A673 (cell line): ENCODE data around the gene KRT4. TPM values are rescaled to one million over a fixed set of nuclear protein-coding genes. Genes with fewer than 3 reads are reported as not detected.

Experiments
- BruUV-seq: library from RNA; stranded (reverse); fragments of 400-500 nt; replicated peaks from 2 replicates; lab custom pipeline; 2021; lab: Mats Ljungman, UMichigan
- CTCF ChIA-PET: fragments of 300-600 bp; sonication (Branson Sonifier 250); formaldehyde crosslinking; loops from one replicate; lab custom pipeline; 2022; ENCODE audit warnings: antibody characterized with exemption; lab: Charles Lee
- POLR2A ChIA-PET: fragments of 300-600 bp; sonication (Branson Sonifier 250); formaldehyde crosslinking; loops from one replicate; lab custom pipeline; 2022; ENCODE audit warnings: antibody characterized with exemption; ENCODE audit not compliant: low non-redundant PET; lab: Charles Lee
- DNase-seq: peaks from one replicate; pipeline ENCODE4 v3.0.0-alpha.2; 2015; ENCODE audit warnings: low spot score
- H3K27ac ChIP-seq: fragments of 200-600 bp; sonication (generic); 2 replicates; pipeline ENCODE4 v1.5.1; 2016; ENCODE audit warnings: mixed run types, low read depth, mild to moderate bottlenecking, mixed read lengths, antibody characterized with exemption, low read length; ENCODE audit not compliant: poor library complexity, severe bottlenecking
- H3K27me3 ChIP-seq: fragments of 200-600 bp; sonication (generic); replicated peaks from 2 replicates; pipeline ENCODE4 v1.6.1; 2017; ENCODE audit warnings: mixed run types, low read depth, mild to moderate bottlenecking, mixed read lengths, antibody characterized with exemption, low read length; ENCODE audit not compliant: insufficient read depth, poor library complexity
- H3K36me3 ChIP-seq: fragments of 200-600 bp; sonication (generic); 2 replicates; pipeline ENCODE4 v1.6.1; 2016; ENCODE audit warnings: mixed run types, mild to moderate bottlenecking, mixed read lengths, antibody characterized with exemption, low read length; ENCODE audit not compliant: insufficient read depth, poor library complexity, severe bottlenecking
- H3K4me1 ChIP-seq: fragments of 200-600 bp; sonication (generic); 2 replicates; pipeline ENCODE4 v1.6.1; 2017; ENCODE audit warnings: mixed run types, mild to moderate bottlenecking, mixed read lengths, antibody characterized with exemption, low read length; ENCODE audit not compliant: insufficient read depth, poor library complexity, severe bottlenecking
- H3K4me3 ChIP-seq: fragments of 200-600 bp; sonication (generic); 2 replicates; pipeline ENCODE4 v1.5.1; 2016; ENCODE audit warnings: low read depth, mixed run types, mild to moderate bottlenecking, mixed read lengths, low read length; ENCODE audit not compliant: poor library complexity, severe bottlenecking
- H3K9me3 ChIP-seq: fragments of 200-600 bp; sonication (generic); 2 replicates; pipeline ENCODE4 v1.6.1; 2016; ENCODE audit warnings: mixed run types, low read depth, mild to moderate bottlenecking, mixed read lengths, antibody characterized with exemption, low read length; ENCODE audit not compliant: poor library complexity, severe bottlenecking
- EZH2 ChIP-seq: fragments of 200-600 bp; sonication (generic); IDR thresholded peaks from 2 replicates; pipeline ENCODE4 v1.6.1; 2017; ENCODE audit warnings: borderline replicate concordance, low read depth, mild to moderate bottlenecking, mixed read lengths, antibody characterized with exemption, low read length; ENCODE audit not compliant: poor library complexity, severe bottlenecking
- intact Hi-C: fragments of 100-400 bp; cut with micrococcal nuclease; formaldehyde crosslinking; loops from one replicate; pipeline ENCODE4 v1.10.0; 2022; ENCODE audit not compliant: unreplicated experiment
- total RNA-seq: library from RNA; stranded (reverse); gene quantifications from 2 replicates; pipeline ENCODE4 v1.2.3, GENCODE V29; 2021
- TF ChIP-seq, protein P1 (sequence below): fragments of 300-800, 200-600 bp; sonication (generic); conservative IDR thresholded peaks from 2 replicates; pipeline ENCODE4 v1.5.1; 2017; ENCODE audit warnings: low read depth, mild to moderate bottlenecking, antibody characterized with exemption, low read length, moderate library complexity, mixed read lengths

The KRT4 gene
- total RNA-seq, 1 experiment from 2014 or later: not detected

DNA sequence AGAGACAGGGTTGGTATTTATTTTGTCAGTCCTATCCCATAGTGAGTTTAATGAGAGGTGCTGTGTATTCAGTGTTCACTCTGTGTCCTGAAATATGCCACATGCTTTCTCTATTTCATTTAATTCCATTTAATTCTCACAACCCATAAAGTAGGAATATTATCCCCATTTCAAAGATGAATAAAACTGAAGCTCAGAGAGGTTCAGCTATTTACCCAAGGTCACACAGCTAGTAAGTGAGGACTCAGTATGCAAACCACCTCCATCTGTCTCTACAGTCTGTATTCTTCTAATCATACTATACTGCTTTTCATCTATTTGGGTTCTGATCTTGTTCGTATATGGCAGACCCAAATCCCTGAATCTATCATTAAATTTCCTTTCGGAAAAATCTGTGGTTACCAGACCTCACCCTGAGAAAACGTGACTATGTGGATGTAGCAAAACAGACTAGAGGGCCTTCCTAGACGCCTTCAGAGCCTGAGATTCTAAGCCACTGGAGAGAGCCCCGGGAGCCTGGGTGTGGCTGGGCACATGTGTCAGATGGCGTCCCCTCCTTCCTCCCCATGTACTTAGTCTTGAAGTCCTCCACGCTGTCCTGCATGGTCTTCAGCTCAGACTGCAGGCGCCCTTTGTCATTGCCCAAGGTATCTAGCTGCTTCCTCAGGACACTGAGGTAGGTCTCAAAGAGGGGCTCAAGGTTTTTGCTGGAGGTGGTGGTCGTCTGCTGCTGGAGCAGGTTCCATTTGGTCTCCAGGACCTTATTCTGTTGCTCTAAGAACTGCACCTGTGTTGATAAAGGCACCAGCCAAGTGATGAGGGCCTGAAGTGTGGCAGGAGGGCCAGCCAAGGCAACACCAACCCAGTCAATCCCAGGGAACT lies 2.5 kb downstream of the KRT4 start:
- Histone ChIP-seq H3K36me3 (no peaks in the 10 kb centered on the region), H3K9me3 (no peaks in the 10 kb centered on the region), H3K4me1 (no peaks in the 10 kb centered on the region), H3K27me3 (no peaks in the 10 kb centered on the region), H3K27ac (no peak overlapping the region), H3K4me3 (no peak overlapping the region)
- CTCF ChIA-PET: interaction anchor here (0.7 kb wide), 1 partner anchor 24 kb away, joined by 4 read pairs; no protein-coding TSS in a partner anchor
- intact Hi-C loops: no loop called here
- POLR2A ChIA-PET: no interaction called here
- no peak for TF ChIP-seq EZH2
- TF ChIP-seq, protein P1, sequence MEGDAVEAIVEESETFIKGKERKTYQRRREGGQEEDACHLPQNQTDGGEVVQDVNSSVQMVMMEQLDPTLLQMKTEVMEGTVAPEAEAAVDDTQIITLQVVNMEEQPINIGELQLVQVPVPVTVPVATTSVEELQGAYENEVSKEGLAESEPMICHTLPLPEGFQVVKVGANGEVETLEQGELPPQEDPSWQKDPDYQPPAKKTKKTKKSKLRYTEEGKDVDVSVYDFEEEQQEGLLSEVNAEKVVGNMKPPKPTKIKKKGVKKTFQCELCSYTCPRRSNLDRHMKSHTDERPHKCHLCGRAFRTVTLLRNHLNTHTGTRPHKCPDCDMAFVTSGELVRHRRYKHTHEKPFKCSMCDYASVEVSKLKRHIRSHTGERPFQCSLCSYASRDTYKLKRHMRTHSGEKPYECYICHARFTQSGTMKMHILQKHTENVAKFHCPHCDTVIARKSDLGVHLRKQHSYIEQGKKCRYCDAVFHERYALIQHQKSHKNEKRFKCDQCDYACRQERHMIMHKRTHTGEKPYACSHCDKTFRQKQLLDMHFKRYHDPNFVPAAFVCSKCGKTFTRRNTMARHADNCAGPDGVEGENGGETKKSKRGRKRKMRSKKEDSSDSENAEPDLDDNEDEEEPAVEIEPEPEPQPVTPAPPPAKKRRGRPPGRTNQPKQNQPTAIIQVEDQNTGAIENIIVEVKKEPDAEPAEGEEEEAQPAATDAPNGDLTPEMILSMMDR: no peak
- BruUV-seq: no TSS peak
- no peak for DNase-seq

DNA sequence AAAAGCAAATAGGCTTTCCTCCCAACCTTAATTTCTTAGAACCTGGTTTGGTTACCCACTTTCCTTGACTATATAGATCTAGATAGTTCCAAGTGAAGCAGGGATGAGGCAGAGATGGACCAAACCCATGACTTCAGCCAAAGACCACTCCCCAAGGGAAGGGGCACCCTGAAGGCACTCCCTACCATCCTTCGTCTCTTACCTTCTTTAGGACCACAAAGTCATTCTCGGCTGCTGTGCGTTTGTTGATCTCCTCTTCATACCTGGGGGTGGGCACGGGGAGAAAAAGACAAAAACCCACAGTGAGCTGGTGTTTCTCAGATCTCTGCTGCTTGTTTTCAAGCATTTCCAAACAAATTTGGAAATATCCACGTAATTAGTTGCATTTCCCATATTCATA lies 3.4 kb downstream of the KRT4 start:
- CTCF ChIA-PET: no interaction called here
- intact Hi-C loops: no loop called here
- Histone ChIP-seq H3K4me1 (no peaks in the 10 kb centered on the region), H3K36me3 (no peaks in the 10 kb centered on the region), H3K4me3 (no peak overlapping the region), H3K27ac (no peak overlapping the region), H3K9me3 (no peaks in the 10 kb centered on the region), H3K27me3 (no peaks in the 10 kb centered on the region)
- DNase-seq: no peak
- TF ChIP-seq EZH2: no peak
- TF ChIP-seq, protein P1: no peak
- BruUV-seq: no TSS peak
- POLR2A ChIA-PET: no interaction called here

DNA sequence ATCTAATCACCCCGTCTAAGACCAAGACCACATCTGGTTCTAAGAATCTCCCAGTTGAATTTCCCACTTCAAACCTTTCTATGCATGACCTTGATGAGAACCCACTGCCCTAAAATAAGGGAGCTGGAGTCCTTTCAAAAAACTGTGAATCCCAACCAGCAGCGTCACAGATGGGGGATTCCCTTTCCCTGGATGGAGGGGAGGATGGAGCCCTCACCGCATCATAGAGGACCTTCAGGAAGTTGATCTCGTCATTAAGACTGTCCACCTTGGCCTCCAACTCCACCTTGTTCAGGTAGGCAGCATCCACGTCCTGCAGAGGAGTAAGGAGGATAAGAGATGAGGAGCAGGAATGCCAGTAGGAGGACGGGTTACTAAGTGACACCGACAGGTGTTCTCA lies 4.8 kb downstream of the KRT4 start:
- CTCF ChIA-PET: no interaction called here
- no peak for DNase-seq
- BruUV-seq: no TSS peak
- H3K36me3 ChIP-seq: no peaks in the 10 kb centered on the region
- POLR2A ChIA-PET: no interaction called here
- intact Hi-C loops: no loop called here
- no peaks in the 10 kb centered on the region for H3K27me3 ChIP-seq
- H3K9me3 ChIP-seq: no peaks in the 10 kb centered on the region
- peaks cover 11% of the 10 kb centered on the region for H3K4me1 ChIP-seq
- H3K27ac ChIP-seq: no peak overlapping the region
- no peak for TF ChIP-seq EZH2
- TF ChIP-seq, protein P1: no peak
- no peak overlapping the region for H3K4me3 ChIP-seq
